Breast epithelium (tissue), 4 donors: ENCODE measurements around the gene CPPED1. TPM values are rescaled to one million over a fixed set of nuclear protein-coding genes. Genes with fewer than 3 reads are reported as not detected.

Experiments
- DNase-seq, 2 donors: peaks; one replicate each; pipeline ENCODE4 v3.0.0-alpha.2; 2019; ENCODE audit warnings: low spot score in 2 of 2
- H3K27ac ChIP-seq, 2 donors: fragments of 200-600 bp; sonication (generic) in 1 of 2; one replicate each; pipeline ENCODE4 v1.5.1; 2016 to 2019; ENCODE audit warnings: mild to moderate bottlenecking in 1 of 2
- H3K27me3 ChIP-seq, 2 donors: fragments of 200-600 bp; sonication (generic) in 1 of 2; one replicate each; pipeline versions ENCODE4 v1.5.1 to v1.6.0; 2017 to 2019; ENCODE audit warnings: control low read depth in 1 of 2, mild to moderate bottlenecking in 1 of 2
- H3K36me3 ChIP-seq: fragments of 200-600 bp; one replicate; pipeline ENCODE4 v1.5.1; 2019
- H3K4me1 ChIP-seq, 2 donors: fragments of 200-600 bp; sonication (generic); one replicate each; pipeline ENCODE4 v1.5.1; 2016 to 2019; ENCODE audit warnings: control low read depth in 1 of 2
- H3K4me3 ChIP-seq, 3 donors: fragments of 200-600 bp; sonication (generic); 1 replicate in 2 of 3; 2 replicates in 1 of 3; pipeline ENCODE4 v1.5.1; 2016 to 2019; ENCODE audit warnings: mild to moderate bottlenecking in 3 of 3, moderate library complexity in 2 of 3
- H3K9me3 ChIP-seq, 2 donors: fragments of 200-600 bp; sonication (generic) in 1 of 2; one replicate each; pipeline ENCODE4 v1.5.1; 2016 to 2019; ENCODE audit warnings: control low read depth in 1 of 2
- CTCF ChIP-seq, 3 donors: fragments of 450-650 bp; IDR thresholded peaks; one replicate each; pipeline ENCODE4 v1.5.1; 2016 to 2017; ENCODE audit warnings: antibody characterized with exemption in 3 of 3, mild to moderate bottlenecking in 3 of 3, moderate library complexity in 3 of 3
- POLR2A ChIP-seq: fragments of 450-650 bp; IDR thresholded peaks from one replicate; pipeline ENCODE4 v1.6.1; 2016; ENCODE audit warnings: antibody characterized with exemption, mild to moderate bottlenecking, moderate library complexity
- POLR2AphosphoS5 ChIP-seq, 3 donors: sonication (generic); formaldehyde crosslinking; IDR thresholded peaks; one replicate each; pipeline ENCODE4 v1.6.1; 2017; ENCODE audit warnings: antibody characterized with exemption in 3 of 3
- intact Hi-C: fragments of 100-400 bp; cut with DNase I; formaldehyde crosslinking; loops from one replicate; pipeline ENCODE4 v1.15.1; 2023; ENCODE audit warnings: low total_unique reads
- total RNA-seq, 3 donors: library from RNA; depleted of rRNA; stranded (reverse); fragments of >200 nt; gene quantifications; one replicate each; pipeline ENCODE4 v1.1.0, GENCODE V29; 2016

The CPPED1 gene
- total RNA-seq, 3 donors from 2014 or later, result 9.2 to 23.0 (median 16.4) TPM

GRCh38 chr16:12674524-12674923 is 129.2 kb downstream of the CPPED1 start:
- no peak overlapping the region for H3K27ac ChIP-seq
- TF ChIP-seq CTCF (IDR thresholded peaks at IDR 0.05) (no peak), POLR2AphosphoS5 (IDR thresholded peaks at IDR 0.05) (no peak), POLR2A (no peak)

GRCh38 chr16:12674071-12674470 is 129.6 kb downstream of the CPPED1 start:
- Histone ChIP-seq H3K4me1 (no peaks in the 10 kb centered on the region), H3K9me3 (peaks cover 2 to 5% of the 10 kb centered on the region in 2 donors), H3K27ac (no peak overlapping the region), H3K27me3 (no peaks in the 10 kb centered on the region), H3K36me3 (no peaks in the 10 kb centered on the region), H3K4me3 (no peak overlapping the region)
- intact Hi-C loops, result no loop called here
- no peak for DNase-seq
- no peak for TF ChIP-seq CTCF (IDR thresholded peaks at IDR 0.05)
- no peak for TF ChIP-seq POLR2A
- TF ChIP-seq POLR2AphosphoS5 (IDR thresholded peaks at IDR 0.05), result no peak

More at GRCh38 chr16:12674524-12674923, 129.2 kb downstream of the CPPED1 start:
- no peak overlapping the region for H3K4me3 ChIP-seq
- no peak for DNase-seq
- intact Hi-C loops, result no loop called here
- H3K36me3 ChIP-seq, result no peaks in the 10 kb centered on the region
- no peaks in the 10 kb centered on the region for H3K27me3 ChIP-seq
- H3K4me1 ChIP-seq, result no peaks in the 10 kb centered on the region
- H3K9me3 ChIP-seq, result peaks cover 0 to under 1% of the 10 kb centered on the region in 2 donors

GRCh38 chr16:12673466-12673865 is 130.2 kb downstream of the CPPED1 start:
- Histone ChIP-seq H3K4me3 (no peak overlapping the region), H3K27me3 (no peaks in the 10 kb centered on the region), H3K27ac (no peak overlapping the region), H3K36me3 (no peaks in the 10 kb centered on the region), H3K9me3 (peaks cover 8% of the 10 kb centered on the region in 2 donors), H3K4me1 (no peaks in the 10 kb centered on the region)
- TF ChIP-seq CTCF (IDR thresholded peaks at IDR 0.05), result no peak
- no peak for TF ChIP-seq POLR2A
- TF ChIP-seq POLR2AphosphoS5 (IDR thresholded peaks at IDR 0.05), result no peak
- no peak for DNase-seq
- intact Hi-C loops, result no loop called here

- TF ChIP-seq POLR2AphosphoS5 (IDR thresholded peaks at IDR 0.05) (no peak), POLR2A (no peak), CTCF (IDR thresholded peaks at IDR 0.05) (no peak)
- intact Hi-C loops, result no loop called here
- Histone ChIP-seq H3K9me3 (peaks cover 10 to 11% of the 10 kb centered on the region in 2 donors), H3K27ac (no peak overlapping the region), H3K4me3 (no peak overlapping the region), H3K27me3 (no peaks in the 10 kb centered on the region), H3K4me1 (no peaks in the 10 kb centered on the region), H3K36me3 (no peaks in the 10 kb centered on the region)
- no peak for DNase-seq
Measured at GRCh38 chr16:12672986-12673385, 130.7 kb downstream of the CPPED1 start.

GRCh38 chr16:12669908-12670307 is 133.8 kb downstream of the CPPED1 start:
- Histone ChIP-seq H3K27me3 (no peaks in the 10 kb centered on the region), H3K4me1 (no peaks in the 10 kb centered on the region), H3K27ac (no peak overlapping the region), H3K4me3 (no peak overlapping the region), H3K36me3 (no peaks in the 10 kb centered on the region), H3K9me3 (peaks cover 19 to 26% of the 10 kb centered on the region in 2 donors)
- intact Hi-C loops, result loop anchor here (1.0 kb wide), 1 partner anchor 15 kb away; no protein-coding TSS in a partner anchor
- DNase-seq, result no peak
- TF ChIP-seq POLR2A (no peak), CTCF (IDR thresholded peaks at IDR 0.05) (no peak), POLR2AphosphoS5 (IDR thresholded peaks at IDR 0.05) (no peak)
